ENCODE results near the gene WDR70.

DNA sequence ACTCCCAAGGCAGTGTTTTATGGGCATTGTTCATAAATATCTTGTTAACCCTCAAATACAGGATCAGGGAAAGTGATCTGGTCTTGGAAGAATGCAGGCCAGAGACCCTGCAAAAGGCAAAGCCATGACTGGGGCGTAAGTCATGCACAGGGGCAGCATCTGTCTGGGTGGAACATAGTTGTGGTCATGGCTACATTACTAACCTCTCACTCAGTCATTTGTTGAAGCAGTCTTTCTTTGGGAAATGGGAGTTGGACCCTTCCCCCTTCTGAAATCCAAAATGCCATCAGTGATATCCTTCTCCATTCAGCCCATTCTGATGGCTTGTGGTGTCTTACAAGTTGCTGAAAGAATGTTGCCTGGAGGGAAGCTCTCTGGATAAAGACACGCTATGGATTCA is 392.6 kb downstream of the WDR70 start:
- TF ChIP-seq POLR2A (IDR thresholded peaks at IDR 0.05) (no peak), EP300 (IDR thresholded peaks at IDR 0.05) (no peak)
- TF ChIP-seq, protein P1, sequence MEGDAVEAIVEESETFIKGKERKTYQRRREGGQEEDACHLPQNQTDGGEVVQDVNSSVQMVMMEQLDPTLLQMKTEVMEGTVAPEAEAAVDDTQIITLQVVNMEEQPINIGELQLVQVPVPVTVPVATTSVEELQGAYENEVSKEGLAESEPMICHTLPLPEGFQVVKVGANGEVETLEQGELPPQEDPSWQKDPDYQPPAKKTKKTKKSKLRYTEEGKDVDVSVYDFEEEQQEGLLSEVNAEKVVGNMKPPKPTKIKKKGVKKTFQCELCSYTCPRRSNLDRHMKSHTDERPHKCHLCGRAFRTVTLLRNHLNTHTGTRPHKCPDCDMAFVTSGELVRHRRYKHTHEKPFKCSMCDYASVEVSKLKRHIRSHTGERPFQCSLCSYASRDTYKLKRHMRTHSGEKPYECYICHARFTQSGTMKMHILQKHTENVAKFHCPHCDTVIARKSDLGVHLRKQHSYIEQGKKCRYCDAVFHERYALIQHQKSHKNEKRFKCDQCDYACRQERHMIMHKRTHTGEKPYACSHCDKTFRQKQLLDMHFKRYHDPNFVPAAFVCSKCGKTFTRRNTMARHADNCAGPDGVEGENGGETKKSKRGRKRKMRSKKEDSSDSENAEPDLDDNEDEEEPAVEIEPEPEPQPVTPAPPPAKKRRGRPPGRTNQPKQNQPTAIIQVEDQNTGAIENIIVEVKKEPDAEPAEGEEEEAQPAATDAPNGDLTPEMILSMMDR (IDR thresholded peaks at IDR 0.05): no peak

All from ovary (tissue), 3 donors.